Putamen (tissue), 1 donor: ENCODE data around the gene C5orf58.

Experiments used
- DNase-seq: peaks from one replicate; pipeline ENCODE4 v3.0.0-alpha.2; 2016; ENCODE audit warnings: low spot score

The C5orf58 gene

DNA sequence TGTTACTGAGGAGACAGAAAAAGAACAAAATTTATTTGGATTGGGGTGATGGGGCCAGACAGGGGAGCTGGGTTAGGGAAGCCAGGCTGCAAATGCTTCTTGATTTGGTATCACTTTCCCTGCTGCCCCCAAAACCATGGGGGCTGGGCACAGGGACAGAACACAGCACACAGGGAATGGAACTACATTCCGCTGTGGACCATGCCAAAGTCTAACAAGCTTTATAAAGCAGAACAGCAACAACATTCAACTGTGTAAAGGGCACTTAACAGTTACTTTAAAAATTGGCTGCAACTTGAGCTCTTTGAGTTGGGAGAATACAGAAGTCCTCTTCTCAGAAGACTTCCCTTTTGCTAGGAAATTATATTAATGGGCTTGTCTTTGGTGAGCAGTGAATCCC is 23.8 kb downstream of the C5orf58 start:
- DNase-seq, result no peak

DNA sequence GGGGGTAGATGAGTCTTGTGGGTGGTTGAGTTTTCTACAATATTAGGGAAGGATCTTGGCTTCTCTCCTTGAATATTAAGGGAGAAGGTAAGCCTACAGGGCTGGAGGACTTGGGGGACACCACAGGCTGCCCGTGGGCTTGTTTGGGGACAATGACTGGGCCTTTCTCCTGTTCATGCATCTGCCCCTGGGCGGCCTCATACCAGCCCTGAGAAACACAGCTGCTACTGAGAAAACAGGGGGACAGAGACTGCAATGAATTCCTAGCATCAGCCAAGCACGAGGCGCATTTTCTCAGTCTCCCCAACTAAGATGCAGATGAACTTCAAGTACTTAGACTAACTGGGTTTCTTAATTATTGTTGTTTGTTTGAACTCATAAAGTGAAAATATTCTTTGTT is 24.6 kb downstream of the C5orf58 start:
- DNase-seq, result no peak

DNA sequence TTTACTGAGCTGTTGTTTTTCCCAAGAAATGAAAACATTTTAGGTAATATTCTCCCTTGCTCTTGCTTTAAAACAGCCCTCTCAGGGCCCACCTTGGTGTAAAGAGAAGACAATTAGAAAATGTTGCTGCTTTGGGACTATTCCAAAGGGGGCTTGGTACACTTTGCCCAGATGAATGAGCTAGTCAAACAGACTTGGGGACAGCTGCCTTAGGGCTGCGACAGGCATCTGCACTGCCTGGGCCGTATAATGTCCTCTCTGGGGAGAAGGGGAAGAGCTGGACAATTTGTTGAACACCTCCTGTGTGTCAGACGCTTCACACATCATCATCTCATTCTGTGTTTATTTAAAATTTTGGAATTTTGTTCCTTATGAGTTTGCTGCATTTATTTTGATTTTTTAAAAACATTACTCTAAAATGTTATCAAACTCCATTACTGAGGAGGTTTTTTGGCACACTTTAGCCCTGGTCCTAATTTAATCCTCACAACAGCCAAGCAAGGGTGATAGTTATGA is 28.8 kb downstream of the C5orf58 start:
- no peak for DNase-seq

DNA sequence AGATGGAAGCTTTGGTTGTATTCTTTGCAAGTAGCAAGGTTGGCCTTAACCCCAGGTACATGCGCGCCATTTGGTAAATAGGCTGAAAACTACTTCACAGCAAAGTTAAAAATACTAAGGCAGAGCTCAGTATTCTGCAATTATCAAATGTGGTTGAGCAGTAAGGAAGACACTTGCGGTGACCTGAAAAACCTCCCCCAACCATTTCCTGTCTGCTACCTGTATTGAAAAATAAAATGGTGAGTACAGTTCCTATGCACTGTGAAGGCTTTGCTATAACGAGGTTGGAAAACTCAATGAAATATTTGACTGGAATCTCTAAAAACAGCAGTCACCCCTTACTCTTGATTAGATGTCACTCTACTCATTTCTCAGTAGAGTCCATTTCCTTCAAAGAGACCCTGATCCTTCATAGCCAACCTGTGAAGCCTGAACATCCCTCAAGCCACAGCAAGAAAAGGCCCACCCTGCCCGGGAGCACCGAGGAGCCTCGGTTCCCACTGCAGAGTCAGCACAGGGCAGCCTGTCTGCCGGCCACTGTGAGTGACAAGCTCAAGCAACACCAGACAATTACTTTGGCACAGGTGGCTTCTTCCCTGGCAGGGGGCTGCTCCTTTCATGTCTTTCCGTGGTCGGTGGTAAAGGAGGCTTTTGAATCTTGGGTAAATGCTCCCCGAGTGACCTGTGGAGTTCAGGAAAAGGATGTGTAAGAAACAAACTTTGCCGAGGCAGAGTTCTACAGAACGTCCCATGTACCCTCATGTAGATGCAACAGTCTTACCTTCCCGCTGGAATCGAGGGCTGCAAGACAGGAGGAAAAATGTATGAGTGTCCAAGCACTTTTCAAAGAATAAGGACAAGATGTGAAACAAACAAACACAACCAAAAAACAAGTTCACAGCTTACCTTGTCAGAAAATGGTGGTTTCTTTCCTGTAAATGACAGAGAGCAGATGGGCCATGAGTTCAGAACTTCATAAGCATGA is 29.6 kb downstream of the C5orf58 start:
- DNase-seq, result no peak

DNA sequence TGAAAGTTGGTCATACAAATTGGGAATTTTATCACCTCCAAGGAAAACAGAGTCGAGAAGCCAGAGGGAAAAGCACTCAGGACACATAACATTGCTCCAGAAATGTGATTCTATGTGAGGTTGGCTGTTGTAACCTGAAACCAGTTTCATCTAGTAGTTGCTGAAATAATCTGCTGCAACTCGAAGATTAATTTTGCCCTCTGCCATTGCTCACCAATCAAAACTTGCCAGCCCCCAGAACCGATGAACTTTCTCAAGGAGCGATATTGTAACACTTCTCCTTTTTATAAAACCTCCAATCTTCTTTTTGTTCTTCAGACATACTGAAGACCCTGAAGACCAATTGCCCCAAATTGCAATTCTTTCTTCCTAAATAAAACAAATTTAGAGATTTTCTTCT is 31.1 kb downstream of the C5orf58 start:
- no peak for DNase-seq

DNA sequence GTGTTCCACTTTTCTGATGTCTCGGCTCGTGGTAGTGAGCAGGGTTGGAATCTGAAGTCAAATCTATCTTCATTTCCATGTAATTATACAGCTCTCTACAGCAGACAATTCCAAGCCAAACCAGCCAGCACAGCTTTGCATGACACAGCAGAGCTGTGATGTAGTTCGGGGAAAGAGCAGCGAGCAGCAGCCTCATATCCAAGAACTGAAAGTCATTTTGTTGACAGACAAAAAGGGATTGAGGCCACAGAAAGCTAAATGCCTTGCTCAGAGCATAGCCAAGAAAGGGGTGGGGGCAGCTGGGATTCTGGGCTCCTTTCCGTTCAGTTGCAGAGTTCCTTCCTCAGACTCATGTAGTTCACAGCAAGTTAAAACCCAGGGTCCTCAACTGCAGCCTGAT is 32.7 kb downstream of the C5orf58 start:
- peak; percentile 92 for DNase-seq

DNA sequence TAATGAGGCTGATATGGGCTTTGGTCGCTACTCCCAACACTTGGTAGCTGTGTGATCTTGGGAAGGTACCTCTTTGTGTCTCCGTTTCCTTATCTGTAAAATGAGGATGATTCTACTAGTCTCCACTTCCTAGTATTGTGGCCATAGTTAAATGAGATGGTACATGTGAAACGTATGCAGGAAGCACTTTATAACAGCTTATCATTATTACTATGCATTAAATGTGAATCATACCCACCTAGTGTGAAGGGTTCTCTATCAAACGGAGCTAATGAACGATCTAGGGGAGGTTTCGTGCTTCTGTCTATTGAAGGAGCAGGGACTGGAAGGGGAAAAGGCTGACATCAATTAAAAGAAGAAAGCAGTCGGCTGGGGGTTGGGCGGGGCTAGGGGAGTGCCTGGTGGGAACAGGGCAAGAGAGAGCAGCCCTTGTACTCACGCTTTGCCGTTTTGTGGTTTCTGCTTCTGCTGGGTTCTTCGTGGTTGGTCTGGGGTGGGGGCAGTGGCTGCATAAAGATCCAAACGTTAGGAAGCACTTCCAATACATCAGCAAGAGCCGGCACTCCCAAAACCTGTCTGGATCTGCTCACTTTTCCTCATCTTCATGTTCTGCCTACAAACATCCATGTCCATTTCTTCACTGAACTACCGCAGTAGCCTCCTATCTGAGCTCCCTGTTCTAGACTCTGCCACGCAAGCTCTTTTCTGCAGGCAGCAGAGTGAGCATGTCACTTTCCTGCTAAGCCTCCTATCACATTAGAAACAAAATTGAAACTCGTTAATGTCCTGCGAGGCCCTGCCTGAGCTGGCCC is 34.0 kb downstream of the C5orf58 start:
- no peak for DNase-seq

DNA sequence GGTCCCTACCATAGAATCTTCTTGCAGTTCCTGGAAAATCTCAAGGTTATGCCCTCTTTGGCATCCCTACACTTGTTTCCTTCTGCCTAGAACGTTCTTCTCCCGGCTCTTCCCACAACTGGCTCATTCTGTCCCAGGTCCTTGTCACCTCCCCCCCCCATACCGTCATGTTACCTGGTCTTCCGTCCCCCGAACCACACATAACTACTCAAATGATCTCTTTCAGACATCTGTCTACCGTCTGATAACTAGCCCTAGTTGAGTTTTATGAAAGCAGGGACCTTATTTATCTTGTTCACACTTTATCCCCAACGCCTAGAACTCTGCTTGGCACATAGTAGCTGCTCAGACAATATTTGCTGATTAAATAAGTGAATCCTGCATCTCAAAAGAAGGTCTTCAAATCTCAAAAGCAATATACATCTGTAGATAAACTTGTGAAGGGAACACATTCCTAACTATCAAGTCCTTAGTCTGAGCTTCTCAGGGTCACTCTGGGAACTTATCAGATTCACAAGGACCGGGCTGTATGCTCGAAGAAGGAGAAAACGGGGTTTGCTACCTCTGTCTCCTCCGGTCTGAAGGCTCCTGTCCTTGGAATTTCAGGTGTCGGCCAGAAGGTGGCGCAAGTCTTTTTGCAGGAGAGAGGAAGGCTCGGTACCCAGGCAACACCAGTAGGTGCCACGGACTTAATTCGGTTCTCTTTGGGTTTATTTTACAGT is 34.8 kb downstream of the C5orf58 start:
- DNase-seq, result peak; percentile 78

DNA sequence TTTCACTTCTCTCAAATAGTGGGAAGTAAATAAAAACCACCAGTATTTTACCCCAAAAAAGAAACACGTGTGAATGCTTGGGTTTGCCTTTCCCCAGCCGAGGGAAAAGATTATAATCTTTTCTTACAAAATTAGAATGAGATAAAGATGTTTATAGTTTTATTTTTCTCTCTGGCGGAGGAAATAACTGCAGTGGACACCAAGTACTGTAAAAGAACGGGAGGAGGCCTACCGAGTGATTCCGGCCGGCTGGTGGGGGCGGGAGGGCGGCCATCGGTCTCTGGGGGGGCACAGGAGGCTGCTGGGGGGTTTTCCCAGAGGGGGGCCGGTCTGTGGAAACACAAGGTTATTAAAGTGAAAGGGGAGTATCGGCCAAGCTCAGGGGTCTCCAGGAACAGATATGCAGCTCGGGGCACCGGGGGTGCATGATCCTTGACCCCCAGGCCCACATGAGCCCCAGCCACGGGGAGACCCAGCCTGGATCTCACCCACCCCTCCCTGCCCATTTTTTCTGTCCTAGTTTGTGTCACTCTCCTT is 35.4 kb downstream of the C5orf58 start:
- no peak for DNase-seq

DNA sequence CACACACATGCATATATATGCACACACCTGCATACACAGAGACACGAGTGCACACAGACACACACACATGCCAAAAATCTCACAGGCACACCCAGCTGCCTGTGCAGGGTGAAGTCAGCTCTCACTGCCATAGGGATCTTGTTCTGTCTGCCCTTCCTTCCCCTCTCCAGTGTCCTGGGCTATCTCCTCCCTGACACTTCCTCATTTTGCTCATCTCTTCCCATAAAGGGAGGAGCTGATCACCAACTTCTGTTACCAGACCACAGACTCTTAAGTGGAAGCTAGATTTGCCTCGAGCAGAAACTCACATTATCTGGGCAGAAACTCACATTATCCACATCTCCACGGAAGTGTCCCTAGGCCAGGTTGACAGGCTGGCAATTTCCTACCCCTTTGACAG is 36.1 kb downstream of the C5orf58 start:
- DNase-seq, result no peak

DNA sequence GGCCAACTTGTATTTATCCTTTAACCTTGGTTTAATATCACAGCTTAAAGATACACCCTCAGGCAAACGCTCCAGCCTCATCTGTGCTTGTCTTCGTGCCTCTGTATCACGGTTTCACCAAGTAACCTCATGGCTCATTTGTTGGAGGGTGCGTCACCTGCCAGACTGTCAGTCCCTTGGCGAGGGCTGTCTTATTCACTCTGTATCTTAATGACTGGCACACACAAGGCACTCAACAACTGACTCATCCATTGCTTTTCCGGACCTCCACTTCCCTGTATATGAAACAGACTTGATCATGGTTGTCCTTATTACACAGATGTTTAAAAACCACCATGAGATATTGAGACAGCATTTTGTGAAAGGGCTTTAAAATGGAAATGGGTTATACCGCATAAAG is 36.8 kb downstream of the C5orf58 start:
- DNase-seq, result no peak

DNA sequence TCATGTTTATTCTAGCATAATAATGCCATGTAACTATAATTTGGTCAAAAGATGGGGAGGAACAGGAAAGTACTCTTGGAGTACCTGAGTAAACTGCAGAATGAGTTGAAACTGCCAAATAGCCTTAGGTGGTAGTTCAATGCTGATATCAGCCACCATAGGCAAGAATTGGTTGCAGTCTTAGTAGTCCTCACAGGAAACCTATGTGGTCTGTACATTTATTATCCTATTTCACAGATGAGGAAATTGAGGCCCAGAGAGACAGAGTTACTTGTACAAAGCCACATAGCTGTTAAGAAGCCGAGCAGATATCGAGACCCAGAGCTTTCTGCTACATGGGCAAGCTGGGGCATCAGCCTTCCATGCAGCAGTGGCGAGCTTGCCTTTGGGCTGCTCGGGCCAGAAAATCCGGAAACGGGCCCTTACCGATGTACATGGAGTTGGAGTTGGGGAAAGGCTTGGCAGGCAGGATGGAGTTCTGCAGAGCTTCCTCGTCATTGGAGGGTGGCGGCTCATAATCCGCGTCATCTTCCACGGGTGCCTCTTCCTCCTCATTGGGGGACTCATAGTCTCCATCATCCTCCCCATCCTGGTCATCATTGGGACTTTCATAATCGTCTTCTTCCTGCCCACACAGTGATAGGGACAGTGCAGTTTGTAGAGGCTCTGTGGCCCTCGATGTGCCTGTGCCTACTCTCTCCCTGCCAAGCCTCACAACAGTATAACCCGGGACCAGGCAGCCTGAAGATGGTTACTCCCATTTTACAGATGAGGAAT is 37.7 kb downstream of the C5orf58 start:
- DNase-seq, result no peak

DNA sequence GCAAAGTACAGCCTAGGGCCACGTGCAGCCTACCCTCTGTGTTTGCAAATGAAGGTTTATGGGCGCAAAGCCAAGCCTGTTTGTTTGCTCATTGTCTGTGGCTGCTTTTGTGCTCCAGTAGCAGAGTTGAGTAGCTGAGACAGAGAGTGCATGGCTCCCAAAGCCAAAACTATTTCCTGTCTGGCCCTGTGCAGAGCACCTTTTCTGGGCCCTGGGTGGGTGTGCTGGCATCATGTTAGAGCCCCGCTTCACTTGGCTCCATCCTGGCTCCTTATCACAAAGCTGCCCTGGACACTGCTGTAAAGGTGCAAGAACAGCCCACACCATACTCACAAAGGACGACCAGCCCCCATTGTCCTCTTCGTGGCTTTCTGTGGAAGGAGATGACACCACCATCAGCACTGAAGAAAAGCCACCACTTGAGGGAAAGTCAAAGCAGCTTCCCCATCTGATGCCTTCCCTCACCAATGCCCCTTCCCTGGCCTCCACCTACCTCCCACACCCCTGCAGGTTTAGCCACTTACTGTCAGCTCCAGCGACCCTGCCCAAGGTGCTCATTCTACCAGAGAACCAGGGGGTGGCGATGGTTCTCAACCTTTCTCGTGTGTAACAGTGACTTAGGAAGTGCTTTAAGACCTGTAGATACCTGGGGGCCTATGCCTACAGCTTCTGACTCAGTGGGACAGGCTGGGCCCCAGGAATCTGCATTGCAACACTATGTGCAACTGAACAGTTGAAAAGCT is 41.4 kb downstream of the C5orf58 start:
- no peak for DNase-seq

DNA sequence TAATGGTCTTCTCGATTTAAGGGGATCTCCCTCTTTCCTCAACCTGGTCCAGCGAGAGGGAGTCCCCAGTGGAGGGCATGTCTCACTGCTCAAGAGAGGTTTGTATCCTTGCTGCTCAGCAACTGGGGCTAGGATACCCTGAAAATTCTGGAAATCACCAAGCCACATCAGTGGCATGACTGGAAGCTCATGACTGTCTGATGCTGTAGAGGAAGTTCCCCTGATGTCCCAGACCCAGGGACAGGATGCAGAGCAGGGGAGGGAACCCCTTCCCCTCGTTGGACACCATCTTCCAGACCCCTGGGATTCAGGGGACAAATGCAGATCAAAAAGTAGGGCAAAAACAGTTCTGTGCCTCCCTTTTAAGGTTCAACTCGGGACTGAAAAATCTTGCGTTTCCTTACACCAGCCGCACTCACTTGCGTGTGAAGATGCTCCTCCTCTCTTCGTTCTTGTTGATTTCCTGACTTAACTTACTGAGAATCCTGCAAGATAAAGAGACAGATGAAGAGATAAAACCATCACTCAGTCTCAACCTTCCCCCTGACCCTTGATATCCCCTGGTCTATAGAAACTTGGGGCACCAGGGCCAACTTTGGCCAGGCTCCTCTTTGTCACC is 42.7 kb downstream of the C5orf58 start:
- no peak for DNase-seq

DNA sequence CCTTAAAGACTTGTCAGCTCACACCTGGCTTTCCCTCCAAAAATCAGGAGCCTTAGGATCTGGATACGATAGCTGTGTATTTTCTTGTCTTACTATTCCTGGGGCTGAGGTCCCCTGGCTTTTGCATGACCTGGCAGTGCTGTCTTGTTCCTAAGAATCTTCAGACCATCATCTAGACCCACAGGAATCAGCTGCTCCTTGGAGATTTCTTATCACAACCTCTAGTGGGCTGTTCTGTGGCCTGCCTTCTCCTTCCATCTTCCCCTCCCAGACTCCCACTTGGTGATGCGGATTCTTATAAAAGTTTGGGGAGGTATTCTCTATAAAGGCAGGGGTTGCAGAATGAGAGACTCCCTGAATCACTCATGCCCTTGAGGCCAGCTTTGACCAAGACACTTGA is 43.4 kb downstream of the C5orf58 start:
- no peak for DNase-seq

DNA sequence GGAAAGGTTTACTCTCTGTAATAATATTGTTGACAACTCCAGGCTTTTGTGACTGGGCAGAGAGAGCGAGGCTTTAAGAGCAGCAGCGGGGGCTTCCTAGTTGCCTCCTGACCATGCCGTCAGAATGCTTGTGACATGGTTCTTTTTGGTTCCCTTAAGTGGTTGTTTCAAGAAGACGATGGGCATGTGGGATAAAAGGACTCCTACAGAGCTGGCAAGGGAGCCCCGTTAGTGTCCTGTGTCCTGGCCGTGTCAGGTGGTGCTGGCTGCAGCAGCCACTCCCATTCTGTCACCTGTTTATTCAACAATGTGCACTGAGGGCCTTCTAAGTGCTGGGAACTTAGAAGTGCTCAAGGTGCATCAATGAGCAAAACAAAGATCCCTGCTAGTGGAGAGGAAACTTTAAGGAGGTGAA is 45.1 kb downstream of the C5orf58 start:
- no peak for DNase-seq

DNA sequence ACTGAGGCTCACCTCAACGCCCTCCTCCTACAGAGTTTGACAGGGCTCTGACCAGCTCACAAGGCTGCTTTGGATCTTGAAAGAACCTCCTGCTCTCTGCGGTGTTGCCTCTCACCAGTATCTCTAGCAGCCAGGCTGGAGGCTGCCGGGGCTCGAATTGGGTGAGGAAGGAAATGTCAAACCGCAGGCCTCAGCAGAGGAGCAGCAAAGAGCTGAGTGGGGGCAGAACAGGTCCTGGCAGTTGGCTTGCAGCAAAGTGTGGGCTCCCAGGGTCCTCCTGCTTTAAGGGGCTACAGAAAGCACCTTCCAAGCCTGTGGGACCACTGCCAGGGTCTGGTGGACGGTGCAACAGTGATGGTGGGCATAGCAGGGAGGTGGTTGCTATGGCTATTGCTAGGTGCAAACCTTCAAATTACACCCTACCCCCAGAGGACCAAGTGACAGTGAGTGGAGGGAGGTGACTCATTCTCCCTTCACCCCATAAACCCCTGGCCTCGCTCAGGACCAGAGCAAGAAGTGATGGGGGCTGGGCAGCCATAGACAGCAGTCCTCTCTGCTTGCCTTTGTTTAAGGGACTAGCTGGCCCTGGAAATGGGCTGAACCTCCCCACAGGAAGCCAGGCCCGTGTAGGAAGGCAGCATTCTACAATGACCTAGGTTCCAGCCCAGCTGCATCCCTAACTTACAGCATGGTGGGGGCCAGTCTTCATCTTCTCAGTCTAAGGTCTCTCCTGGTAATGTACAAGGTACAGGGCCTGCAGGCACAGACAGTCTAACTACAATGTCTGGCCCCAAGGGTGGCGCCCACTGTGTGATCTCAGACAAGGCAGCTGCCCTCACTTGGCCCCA is 46.0 kb downstream of the C5orf58 start:
- DNase-seq, result no peak

DNA sequence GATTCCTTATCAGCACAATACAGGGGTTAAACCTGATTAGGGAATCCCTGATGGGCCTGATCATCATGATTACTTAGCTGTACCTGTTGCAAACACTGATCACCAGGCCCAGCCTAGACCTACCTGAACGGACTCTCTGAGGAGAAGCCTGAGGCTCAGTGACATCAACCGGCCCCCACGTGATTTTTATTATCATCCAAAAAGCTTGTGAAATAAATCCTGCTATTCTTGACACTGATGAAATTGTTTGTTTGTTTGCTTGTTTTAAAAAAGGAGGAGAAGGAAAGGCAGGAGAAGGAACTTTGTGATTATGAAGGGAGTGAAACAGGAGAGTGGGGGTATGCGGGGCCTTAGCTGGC is 46.7 kb downstream of the C5orf58 start:
- no peak for DNase-seq

DNA sequence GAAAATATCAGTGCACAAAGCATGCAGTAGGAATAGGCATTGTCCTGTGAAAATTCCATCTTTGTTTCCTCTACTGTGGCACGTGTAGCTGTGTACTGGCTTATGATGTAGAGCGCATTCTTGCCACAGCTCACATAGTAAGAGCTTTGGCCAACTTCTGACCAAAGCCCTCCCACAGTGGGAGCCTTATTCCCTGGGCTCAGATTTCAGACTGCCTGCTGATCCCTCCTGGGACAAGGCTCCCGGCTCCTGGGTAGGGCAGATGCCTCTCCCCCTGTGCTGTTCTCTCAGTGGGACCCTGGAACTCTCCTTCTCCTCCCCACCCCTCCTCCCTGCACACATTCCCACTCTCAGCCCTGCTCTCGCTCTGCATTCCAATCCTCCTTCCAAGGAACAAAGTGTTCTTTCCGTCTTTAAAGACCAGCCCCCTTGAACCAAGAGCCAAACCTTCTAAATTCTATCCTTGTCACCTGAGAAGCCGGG is 47.3 kb downstream of the C5orf58 start:
- no peak for DNase-seq
